IMR-90 (cell line): ENCODE results near the gene WFDC5.
"Not testable (repeated sequence)": the region's sequence is repeated elsewhere in the genome, so short reads cannot be mapped to it uniquely, and the experiment has no call there.

Experiments used
- CEBPB ChIP-seq: IDR thresholded peaks from 2 replicates; pipeline ENCODE4 v1.6.1; 2012; ENCODE audit warnings: low read depth, low read length, improper control_type of control experiment
- POLR2A ChIP-seq: IDR thresholded peaks from 2 replicates; pipeline ENCODE4 v1.6.1; 2012; ENCODE audit warnings: mild to moderate bottlenecking, low read depth, low read length
- RFX5 ChIP-seq: IDR thresholded peaks from 2 replicates; pipeline ENCODE4 v1.8.0; 2012; ENCODE audit warnings: low read depth, mild to moderate bottlenecking, low read length, moderate library complexity
- TF ChIP-seq, protein P1 (sequence below): conservative IDR thresholded peaks from 2 replicates; pipeline ENCODE4 v1.5.1; 2012; ENCODE audit warnings: mild to moderate bottlenecking, low read depth, low read length, improper control_type of control experiment

DNA sequence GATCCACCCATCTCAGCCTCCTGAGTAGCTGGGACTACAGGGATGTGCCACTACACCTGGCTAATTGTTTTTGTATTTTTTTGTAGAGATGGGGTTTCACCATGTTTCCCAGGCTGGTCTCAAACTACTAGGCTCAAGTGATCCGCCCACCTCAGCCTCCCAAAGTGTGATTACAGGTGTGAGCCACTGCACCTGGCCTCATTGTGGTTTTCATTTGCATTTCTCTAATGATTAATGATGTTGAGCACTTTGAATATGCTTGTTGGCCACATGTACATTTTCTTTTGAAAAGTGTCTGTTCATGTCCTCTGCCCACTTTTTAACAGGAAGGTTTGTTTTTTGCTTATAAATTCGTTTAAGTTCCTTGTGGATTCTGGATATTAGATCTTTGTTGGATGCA lies 51.9 kb downstream of the WFDC5 start:
- not testable (repeated sequence) for TF ChIP-seq CEBPB, POLR2A, RFX5
- TF ChIP-seq, protein P1, sequence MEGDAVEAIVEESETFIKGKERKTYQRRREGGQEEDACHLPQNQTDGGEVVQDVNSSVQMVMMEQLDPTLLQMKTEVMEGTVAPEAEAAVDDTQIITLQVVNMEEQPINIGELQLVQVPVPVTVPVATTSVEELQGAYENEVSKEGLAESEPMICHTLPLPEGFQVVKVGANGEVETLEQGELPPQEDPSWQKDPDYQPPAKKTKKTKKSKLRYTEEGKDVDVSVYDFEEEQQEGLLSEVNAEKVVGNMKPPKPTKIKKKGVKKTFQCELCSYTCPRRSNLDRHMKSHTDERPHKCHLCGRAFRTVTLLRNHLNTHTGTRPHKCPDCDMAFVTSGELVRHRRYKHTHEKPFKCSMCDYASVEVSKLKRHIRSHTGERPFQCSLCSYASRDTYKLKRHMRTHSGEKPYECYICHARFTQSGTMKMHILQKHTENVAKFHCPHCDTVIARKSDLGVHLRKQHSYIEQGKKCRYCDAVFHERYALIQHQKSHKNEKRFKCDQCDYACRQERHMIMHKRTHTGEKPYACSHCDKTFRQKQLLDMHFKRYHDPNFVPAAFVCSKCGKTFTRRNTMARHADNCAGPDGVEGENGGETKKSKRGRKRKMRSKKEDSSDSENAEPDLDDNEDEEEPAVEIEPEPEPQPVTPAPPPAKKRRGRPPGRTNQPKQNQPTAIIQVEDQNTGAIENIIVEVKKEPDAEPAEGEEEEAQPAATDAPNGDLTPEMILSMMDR: not testable (repeated sequence)
